Measurements from ENCODE around the gene MYH9.

GRCh38 chr22:36296690-36297089, 91.1 kb downstream of the MYH9 start:
- TF ChIP-seq SUZ12 (IDR thresholded peaks at IDR 0.05) (no peak), SP1 (IDR thresholded peaks at IDR 0.05) (no peak), FOXM1 (IDR thresholded peaks at IDR 0.05; ENCODE audit: borderline replicate concordance) (no peak), BHLHE40 (IDR thresholded peaks at IDR 0.05; ENCODE audit: borderline replicate concordance) (no peak), ELF4 (IDR thresholded peaks at IDR 0.05) (no peak), FOXK2 (IDR thresholded peaks at IDR 0.05) (no peak), FOXA1 (IDR thresholded peaks at IDR 0.05) (no peak), ZNF384 (IDR thresholded peaks at IDR 0.05) (no peak), TARDBP (IDR thresholded peaks at IDR 0.05) (no peak), ARNT (IDR thresholded peaks at IDR 0.05) (no peak), HDGF (IDR thresholded peaks at IDR 0.05; ENCODE audit: borderline replicate concordance) (no peak), CTBP1 (IDR thresholded peaks at IDR 0.05; ENCODE audit: borderline replicate concordance) (no peak)

Data from HEK293T (cell line).